Activated naive CD4-positive, alpha-beta T cell treated with anti-CD3 and anti-CD28 coated beads for 36 hours (primary cell): Measurements from ENCODE around the gene HDAC10. TPM values are rescaled to one million over a fixed set of nuclear protein-coding genes. Genes with fewer than 3 reads are reported as not detected.

ENCODE experiments used
- CTCF ChIA-PET: fragments of 350-600 bp; sonication (Branson Sonifier 250); formaldehyde crosslinking; loops from one replicate; lab custom pipeline; 2021; ENCODE audit warnings: antibody characterized with exemption; lab: Charles Lee
- DNase-seq: peaks from one replicate; pipeline ENCODE4 v3.0.0-alpha.2; 2020
- H3K27ac Mint-ChIP-seq: one replicate; pipeline ENCODE4 v1.8.0; 2021; ENCODE audit warnings: mild to moderate bottlenecking, mixed read lengths
- H3K27me3 Mint-ChIP-seq: one replicate; pipeline ENCODE4 v1.8.0; 2021; ENCODE audit warnings: low read depth, mixed read lengths
- H3K36me3 Mint-ChIP-seq: one replicate; pipeline ENCODE4 v1.8.0; 2021; ENCODE audit warnings: low read depth, mixed read lengths
- H3K4me1 Mint-ChIP-seq: one replicate; pipeline ENCODE4 v1.8.0; 2021; ENCODE audit warnings: low read depth, mixed read lengths
- H3K4me3 Mint-ChIP-seq: one replicate; pipeline ENCODE4 v1.8.0; 2021; ENCODE audit warnings: mild to moderate bottlenecking, moderate library complexity, mixed read lengths
- H3K9me3 Mint-ChIP-seq: one replicate; pipeline ENCODE4 v1.8.0; 2021; ENCODE audit warnings: mixed read lengths
- intact Hi-C: fragments of 100-400 bp; cut with micrococcal nuclease; formaldehyde crosslinking; loops from one replicate; pipeline ENCODE4 v1.15.1; 2023
- total RNA-seq, 2 experiments: library from RNA; stranded (reverse); gene quantifications; one replicate each; pipeline ENCODE4 v1.2.3, GENCODE V29; 2021

The HDAC10 gene
- total RNA-seq, 2 experiments from 2014 or later = 35.4 to 38.0 TPM

- Mint-ChIP-seq H3K4me1 (peaks cover 13% of the 10 kb centered on the region), H3K36me3 (no peaks in the 10 kb centered on the region), H3K27me3 (peaks cover 19% of the 10 kb centered on the region), H3K4me3 (no peak overlapping the region), H3K9me3 (no peaks in the 10 kb centered on the region), H3K27ac (no peak overlapping the region)
- intact Hi-C loops = no loop called here
- DNase-seq = no peak
- CTCF ChIA-PET = interaction anchor here (1.1 kb wide), 1 partner anchor 11 kb away, joined by 4 read pairs; no protein-coding TSS in a partner anchor
These were observed 13.2 kb upstream of the HDAC10 start for GRCh38 chr22:50264104-50264745.

- Mint-ChIP-seq H3K4me3 (no peak overlapping the region), H3K27ac (no peak overlapping the region), H3K27me3 (peaks cover 26% of the 10 kb centered on the region), H3K36me3 (no peaks in the 10 kb centered on the region), H3K9me3 (no peaks in the 10 kb centered on the region), H3K4me1 (peaks cover 7% of the 10 kb centered on the region)
- CTCF ChIA-PET = interaction anchor here (1.4 to 1.6 kb wide), 2 partner anchors 10 to 21 kb away, joined by 3 to 8 read pairs; no protein-coding TSS in a partner anchor
- DNase-seq = no peak
- intact Hi-C loops = no loop called here
These were observed 12.0 kb upstream of the HDAC10 start for GRCh38 chr22:50262973-50263617.

GRCh38 chr22:50262460-50262911, 11.4 kb upstream of the HDAC10 start:
- Mint-ChIP-seq H3K27ac (no peak overlapping the region), H3K27me3 (peaks cover 26% of the 10 kb centered on the region), H3K9me3 (no peaks in the 10 kb centered on the region), H3K4me1 (peaks cover 6% of the 10 kb centered on the region), H3K4me3 (peak overlapping the region; percentile 62), H3K36me3 (no peaks in the 10 kb centered on the region)
- CTCF ChIA-PET = interaction anchor here (0.5 to 1.9 kb wide), 4 partner anchors 10 to 86 kb away, joined by 3 to 9 read pairs (median 6); partner anchors contain the start of gene HDAC10
- peak; percentile 36 for DNase-seq
- intact Hi-C loops = no loop called here

GRCh38 chr22:50261615-50262459, 10.8 kb upstream of the HDAC10 start, which contains the start of gene MAPK12:
Gene MAPK12, minus strand, starts transcription at chr22:50261683. Its CDS starts 174 bp downstream, at chr22:50261509.
- Mint-ChIP-seq H3K27ac (no peak within 1 kb of the TSS), H3K4me1 (peaks cover 6% of the 10 kb centered on the region), H3K27me3 (peaks cover 26% of the 10 kb centered on the region), H3K9me3 (no peaks in the 10 kb centered on the region), H3K36me3 (no peaks in the 10 kb centered on the region), H3K4me3 (peak within 1 kb of the TSS; percentile 62)
- DNase-seq = no peak
- CTCF ChIA-PET = interaction anchor here (0.5 to 1.9 kb wide), 5 partner anchors 9 to 87 kb away, joined by 3 to 9 read pairs (median 4); partner anchors contain the start of gene HDAC10
- intact Hi-C loops = no loop called here

- CTCF ChIA-PET = interaction anchor here (1.1 to 1.9 kb wide), 2 partner anchors 9 to 10 kb away, joined by 4 to 9 read pairs; partner anchors contain the start of gene HDAC10
These were observed 9.9 kb upstream of the HDAC10 start for GRCh38 chr22:50260801-50261614.

GRCh38 chr22:50260434-50260800, 9.4 kb upstream of the HDAC10 start:
- intact Hi-C loops = no loop called here
- Mint-ChIP-seq H3K4me3 (peak overlapping the region; percentile 50), H3K4me1 (peaks cover 6% of the 10 kb centered on the region), H3K36me3 (no peaks in the 10 kb centered on the region), H3K27me3 (peaks cover 26% of the 10 kb centered on the region), H3K27ac (no peak overlapping the region), H3K9me3 (no peaks in the 10 kb centered on the region)
- no peak for DNase-seq
- CTCF ChIA-PET = interaction anchor here (1.1 to 1.9 kb wide), 2 partner anchors 8 to 9 kb away, joined by 4 to 9 read pairs; partner anchors contain the start of gene HDAC10

More at GRCh38 chr22:50260801-50261614, 9.9 kb upstream of the HDAC10 start:
- H3K27me3 Mint-ChIP-seq = peaks cover 26% of the 10 kb centered on the region
- H3K4me1 Mint-ChIP-seq = peaks cover 6% of the 10 kb centered on the region
- intact Hi-C loops = no loop called here
- no peaks in the 10 kb centered on the region for H3K9me3 Mint-ChIP-seq
- H3K36me3 Mint-ChIP-seq = no peaks in the 10 kb centered on the region
- no peak for DNase-seq
- no peak overlapping the region for H3K27ac Mint-ChIP-seq
- peak overlapping the region; percentile 50 for H3K4me3 Mint-ChIP-seq

- no peak overlapping the region for H3K27ac Mint-ChIP-seq
- no peak for DNase-seq
- no peaks in the 10 kb centered on the region for H3K9me3 Mint-ChIP-seq
- H3K36me3 Mint-ChIP-seq = no peaks in the 10 kb centered on the region
- H3K27me3 Mint-ChIP-seq = peaks cover 26% of the 10 kb centered on the region
- peaks cover 6% of the 10 kb centered on the region for H3K4me1 Mint-ChIP-seq
- CTCF ChIA-PET = interaction anchor here (0.7 kb wide), 1 partner anchor 17 kb away, joined by 3 read pairs; no protein-coding TSS in a partner anchor
- intact Hi-C loops = no loop called here
- H3K4me3 Mint-ChIP-seq = peak overlapping the region; percentile 48
These were observed 8.2 kb upstream of the HDAC10 start for GRCh38 chr22:50259302-50259701.

GRCh38 chr22:50258361-50259292, 7.6 kb upstream of the HDAC10 start:
- Mint-ChIP-seq H3K27ac (no peak overlapping the region), H3K4me3 (no peak overlapping the region)
- CTCF ChIA-PET = no interaction called here

GRCh38 chr22:50257451-50258360, 6.6 kb upstream of the HDAC10 start:
- DNase-seq = no peak
- H3K4me1 Mint-ChIP-seq = peaks cover 6% of the 10 kb centered on the region
- H3K9me3 Mint-ChIP-seq = no peaks in the 10 kb centered on the region
- intact Hi-C loops = no loop called here
- H3K36me3 Mint-ChIP-seq = no peaks in the 10 kb centered on the region
- H3K27me3 Mint-ChIP-seq = peaks cover 23% of the 10 kb centered on the region
- CTCF ChIA-PET = no interaction called here
- no peak overlapping the region for H3K4me3 Mint-ChIP-seq
- no peak overlapping the region for H3K27ac Mint-ChIP-seq

More at GRCh38 chr22:50258361-50259292, 7.6 kb upstream of the HDAC10 start:
- no peaks in the 10 kb centered on the region for H3K36me3 Mint-ChIP-seq
- no peak for DNase-seq
- peaks cover 26% of the 10 kb centered on the region for H3K27me3 Mint-ChIP-seq
- intact Hi-C loops = no loop called here
- H3K9me3 Mint-ChIP-seq = no peaks in the 10 kb centered on the region
- H3K4me1 Mint-ChIP-seq = peaks cover 6% of the 10 kb centered on the region

GRCh38 chr22:50257041-50257440, 6.0 kb upstream of the HDAC10 start:
- CTCF ChIA-PET = no interaction called here
- no peak for DNase-seq
- intact Hi-C loops = no loop called here
- H3K4me3 Mint-ChIP-seq = no peak overlapping the region
- no peaks in the 10 kb centered on the region for H3K9me3 Mint-ChIP-seq
- H3K4me1 Mint-ChIP-seq = peaks cover 2% of the 10 kb centered on the region
- no peaks in the 10 kb centered on the region for H3K36me3 Mint-ChIP-seq
- no peak overlapping the region for H3K27ac Mint-ChIP-seq
- H3K27me3 Mint-ChIP-seq = peaks cover 16% of the 10 kb centered on the region
